ENCODE data around the gene WDFY2.
"Not testable (repeated sequence)": the region's sequence is repeated elsewhere in the genome, so short reads cannot be mapped to it uniquely, and the experiment has no call there.

WDFY2 gene

DNA sequence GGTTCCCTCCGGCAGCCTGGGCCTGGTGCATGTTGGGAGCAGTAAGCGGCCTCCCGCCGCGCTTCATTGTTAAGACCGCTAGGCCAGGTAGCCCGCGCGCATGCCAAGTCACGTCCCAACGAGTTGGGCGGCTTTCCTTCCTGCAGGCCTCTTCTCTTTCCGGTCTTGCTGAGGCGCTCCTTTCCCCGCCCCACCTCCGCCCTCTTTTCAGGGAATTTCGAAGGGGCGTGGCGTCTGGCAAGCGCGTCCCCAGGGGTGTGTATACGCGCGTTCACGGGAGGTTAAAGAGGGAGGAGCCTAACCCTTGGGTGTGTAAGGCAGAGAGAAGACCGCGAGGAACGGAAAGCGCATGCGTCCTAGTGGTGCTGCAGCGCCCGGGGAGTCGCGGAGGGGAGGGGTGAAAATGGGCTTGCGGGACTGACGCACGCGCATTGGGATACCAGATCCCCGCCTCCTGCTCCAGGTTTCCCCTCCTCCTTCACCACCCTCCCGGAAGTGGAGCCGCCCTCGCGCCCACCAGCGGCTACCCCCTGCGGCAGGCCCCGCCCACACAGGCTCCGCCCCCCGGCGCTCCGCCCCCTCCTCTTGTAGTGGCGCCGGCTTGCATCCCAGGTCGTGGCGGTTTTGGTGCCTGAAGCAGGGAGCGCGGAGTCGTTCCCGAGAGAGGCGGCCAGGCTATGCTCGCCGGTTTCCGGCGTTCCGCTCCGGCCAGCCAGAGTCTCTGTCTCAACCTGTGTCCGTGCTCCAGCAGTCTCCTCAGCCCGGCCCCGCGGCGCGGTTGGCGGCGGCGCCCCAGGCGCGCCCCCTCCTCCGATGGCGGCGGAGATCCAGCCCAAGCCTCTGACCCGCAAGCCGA is at the start of gene WDFY2:
Gene WDFY2, plus strand, starts transcription at position 588 of the 856 bp plus-strand sequence. Its CDS starts 226 bp downstream, at position 814.
- peak; percentile 99 to 100 for DNase-seq

DNA sequence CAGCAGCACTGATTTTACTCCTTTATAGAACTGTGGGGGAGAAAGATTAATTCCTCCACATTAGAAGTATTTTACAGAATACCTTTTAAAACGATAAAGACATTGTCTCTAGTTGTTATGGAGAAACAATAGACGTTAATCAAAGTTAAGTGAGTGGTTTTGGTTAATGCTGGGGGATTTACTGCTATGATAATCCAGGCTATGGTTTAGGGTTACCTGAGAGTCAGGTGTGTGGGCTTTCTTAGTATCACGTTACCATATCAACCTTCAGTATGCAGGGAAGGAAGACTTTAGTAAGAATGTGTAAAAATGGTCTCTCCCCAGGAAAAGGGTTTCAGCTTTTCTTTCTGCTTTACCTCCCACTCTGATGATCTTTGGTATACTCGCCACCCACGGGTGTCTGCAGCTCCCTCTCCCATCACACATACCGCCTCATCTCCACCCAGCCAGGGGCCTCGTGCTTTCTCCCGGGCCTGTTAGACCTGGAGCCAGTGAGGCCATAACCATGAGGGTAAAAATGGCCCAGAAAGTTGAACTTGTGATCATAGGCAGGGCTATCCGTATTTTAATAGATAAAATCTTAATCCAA is 45.6 kb upstream of the WDFY2 start:
- DNase-seq, result no peak

- DNase-seq, result no peak
These were observed 44.4 kb upstream of the WDFY2 start for GRCh38 chr13:51539887-51540286.

- no peak for DNase-seq
These were observed 43.2 kb upstream of the WDFY2 start for GRCh38 chr13:51541037-51541436.

GRCh38 chr13:51541809-51542258 is 42.4 kb upstream of the WDFY2 start:
- no peak for DNase-seq

DNA sequence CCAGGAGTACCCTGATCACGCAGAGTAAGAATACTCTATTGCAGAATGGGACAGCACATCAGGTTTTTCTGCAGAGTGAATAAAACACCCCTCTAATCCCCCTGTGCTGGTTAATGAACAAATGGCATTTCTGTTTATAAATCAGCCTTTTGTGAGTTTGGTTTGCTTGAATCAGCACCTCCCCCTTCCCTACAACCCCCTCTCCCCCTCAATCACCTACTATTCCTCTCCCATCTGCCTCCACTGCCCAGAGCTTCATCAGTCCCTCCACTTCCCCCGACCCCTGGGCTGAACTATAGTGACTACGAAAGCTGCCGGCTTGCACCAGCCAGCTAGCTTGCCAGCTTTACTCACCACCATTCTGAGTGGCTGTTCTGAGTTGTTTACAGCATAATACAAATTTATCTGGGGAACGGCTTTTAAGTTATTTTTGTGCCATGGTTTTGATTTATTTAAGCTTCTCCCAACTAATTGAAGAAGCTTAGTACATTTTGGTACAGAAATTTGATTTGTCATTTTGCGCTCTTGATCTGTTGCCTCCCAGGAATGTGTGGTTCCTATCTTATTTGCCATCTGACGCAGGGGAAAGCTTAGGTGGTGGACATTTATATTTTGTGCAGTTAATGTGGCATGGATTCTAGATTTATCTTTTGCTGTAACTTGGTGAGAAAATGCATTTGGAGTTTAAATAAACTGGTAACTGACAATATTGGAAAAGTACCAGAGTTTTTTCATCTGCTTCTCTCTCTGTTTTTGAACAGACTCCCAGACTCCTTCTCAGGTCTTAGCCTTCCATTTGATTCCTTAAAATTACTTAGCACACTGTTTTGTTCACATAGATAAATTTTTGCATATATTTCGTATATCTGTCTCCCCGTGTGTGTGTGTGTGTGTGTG is 41.7 kb upstream of the WDFY2 start:
- no peak for DNase-seq

- not testable (repeated sequence) for DNase-seq
These were observed 38.8 kb upstream of the WDFY2 start for GRCh38 chr13:51545446-51545845.

- DNase-seq, result no peak
These were observed 36.7 kb upstream of the WDFY2 start for GRCh38 chr13:51547425-51548176.

- DNase-seq, result peak; percentile 37 to 43
These were observed 35.2 kb upstream of the WDFY2 start for GRCh38 chr13:51549050-51549449.

- DNase-seq, result no peak
These were observed 34.7 kb upstream of the WDFY2 start for GRCh38 chr13:51549593-51549992.

DNA sequence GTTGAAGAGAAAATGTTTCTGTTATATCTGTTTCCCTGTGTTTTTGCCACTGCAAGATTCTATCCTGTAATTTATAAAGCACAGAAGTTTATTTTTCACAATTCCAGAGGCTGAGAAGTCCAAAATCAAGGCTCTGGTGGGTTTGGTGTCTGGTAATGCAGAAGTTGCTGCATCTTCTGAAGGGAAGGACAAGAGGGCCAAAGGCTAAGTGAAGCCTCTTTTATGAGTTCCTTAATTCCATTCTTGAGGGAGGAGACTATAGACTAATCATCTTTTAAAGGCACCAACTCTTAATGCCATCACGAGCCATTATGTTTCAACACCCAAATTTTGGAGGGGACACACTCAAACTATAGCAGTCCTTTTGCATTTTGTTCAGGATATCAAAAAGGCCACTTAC is 34.1 kb upstream of the WDFY2 start:
- no peak for DNase-seq

DNA sequence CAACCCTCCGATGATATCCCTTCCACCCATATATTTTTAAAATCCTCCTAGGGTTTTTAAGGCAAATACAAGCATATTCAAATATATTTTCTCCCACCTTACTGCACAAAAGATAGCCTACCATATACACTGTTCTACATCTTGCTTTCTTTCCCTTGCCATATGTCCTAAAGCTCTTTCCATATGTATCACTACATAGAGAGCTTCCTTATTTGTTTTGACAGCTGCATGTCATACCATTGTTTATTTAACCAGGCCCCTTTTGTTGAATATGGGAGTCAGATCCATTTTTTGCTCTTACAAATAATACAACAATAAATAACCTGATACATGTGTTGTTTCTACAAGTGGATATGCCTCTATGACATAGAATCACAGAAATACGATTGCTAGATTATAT is 32.8 kb upstream of the WDFY2 start:
- no peak for DNase-seq

- DNase-seq, result peak; percentile 34 to 58
These were observed 32.2 kb upstream of the WDFY2 start for GRCh38 chr13:51552027-51552426.

- no peak for DNase-seq
These were observed 30.7 kb upstream of the WDFY2 start for GRCh38 chr13:51553531-51553930.

- no peak for DNase-seq
These were observed 27.5 kb upstream of the WDFY2 start for GRCh38 chr13:51556740-51557139.

DNA sequence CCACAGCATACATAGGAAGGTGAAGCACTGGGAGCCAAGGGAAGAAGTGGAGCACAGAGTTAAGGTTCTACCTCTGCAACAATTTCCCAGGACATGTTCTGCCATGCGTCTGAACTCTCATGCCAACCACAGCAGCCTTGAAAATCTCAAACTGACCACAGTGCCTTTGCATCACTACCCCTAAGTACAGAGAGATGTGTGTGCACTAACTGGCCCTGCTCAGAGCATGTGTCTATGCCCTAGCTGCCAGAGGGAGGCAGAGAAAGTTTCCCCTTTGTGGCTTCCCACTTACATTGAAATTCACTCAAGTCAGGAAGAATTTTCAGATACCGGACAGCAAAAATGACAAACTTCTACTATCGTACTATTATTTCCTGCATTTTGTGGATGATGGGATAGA is 26.8 kb upstream of the WDFY2 start:
- no peak for DNase-seq

GRCh38 chr13:51557875-51558612 is 26.2 kb upstream of the WDFY2 start:
- no peak for DNase-seq

DNA sequence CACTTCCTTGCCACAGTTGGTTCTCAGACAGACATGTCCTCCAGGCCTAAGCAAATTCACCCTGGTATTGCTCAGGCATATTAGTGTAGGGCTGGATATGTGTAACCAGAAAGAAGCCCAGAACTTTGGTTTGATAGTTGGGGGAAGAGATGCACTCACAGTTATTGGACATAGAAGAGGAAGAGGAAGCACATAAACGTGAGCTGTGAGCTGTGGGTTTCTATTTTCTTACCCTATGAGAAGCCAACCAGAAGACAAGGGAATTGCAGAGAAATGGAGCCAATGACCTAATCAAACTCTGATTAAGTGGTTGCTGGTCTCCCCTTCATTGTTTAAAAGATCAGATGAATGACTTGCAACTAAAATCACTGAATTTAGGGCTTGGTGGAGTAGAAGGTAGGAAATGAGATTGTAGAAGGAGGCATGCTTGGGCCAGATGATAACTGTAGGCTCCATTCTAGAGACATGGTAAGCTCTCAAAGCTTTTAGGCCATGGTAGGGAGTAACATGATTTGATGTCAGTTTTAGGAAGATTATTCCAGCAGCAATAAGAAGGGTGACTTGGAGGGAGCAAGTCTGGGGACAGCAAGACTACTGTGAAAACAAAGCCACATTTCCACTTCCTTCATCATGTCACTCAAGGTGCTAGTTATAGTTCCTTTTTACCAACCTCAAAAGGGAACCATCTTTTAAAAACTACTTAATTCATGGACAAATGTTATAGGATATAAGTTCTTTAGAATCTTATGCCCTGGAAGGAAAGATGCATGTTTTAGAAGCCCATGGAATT is 24.1 kb upstream of the WDFY2 start:
- peak; percentile 68 to 74 for DNase-seq

- no peak for DNase-seq
These were observed 22.1 kb upstream of the WDFY2 start for GRCh38 chr13:51562011-51562671.

DNA sequence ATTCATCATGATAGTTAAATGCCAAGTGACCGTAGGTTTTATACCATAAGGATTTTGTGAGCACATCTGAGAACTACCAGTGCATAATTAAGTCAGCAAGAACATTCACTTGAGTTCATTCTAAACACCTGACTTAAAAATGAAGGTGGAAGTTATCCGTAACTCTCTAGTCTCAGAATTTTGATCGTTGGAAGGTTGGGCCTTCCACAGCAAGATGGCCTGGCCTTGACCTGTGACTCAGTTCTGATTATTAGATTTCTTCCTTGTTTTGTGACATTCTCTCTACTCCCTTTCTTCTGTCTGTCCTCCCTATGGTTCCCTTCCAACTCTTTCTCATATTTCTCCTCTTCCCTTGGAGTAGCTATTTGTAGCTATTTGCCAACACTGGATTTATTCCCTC is 20.0 kb upstream of the WDFY2 start:
- no peak for DNase-seq

Data from Kasumi-1 (cell line).